ENCODE data around the gene COL17A1. TPM values are rescaled to one million over a fixed set of nuclear protein-coding genes. Genes with fewer than 3 reads are reported as not detected.

Gene COL17A1
- polyA plus RNA-seq, 4 donors: 0.30 to 0.93 (median 0.57) TPM

DNA sequence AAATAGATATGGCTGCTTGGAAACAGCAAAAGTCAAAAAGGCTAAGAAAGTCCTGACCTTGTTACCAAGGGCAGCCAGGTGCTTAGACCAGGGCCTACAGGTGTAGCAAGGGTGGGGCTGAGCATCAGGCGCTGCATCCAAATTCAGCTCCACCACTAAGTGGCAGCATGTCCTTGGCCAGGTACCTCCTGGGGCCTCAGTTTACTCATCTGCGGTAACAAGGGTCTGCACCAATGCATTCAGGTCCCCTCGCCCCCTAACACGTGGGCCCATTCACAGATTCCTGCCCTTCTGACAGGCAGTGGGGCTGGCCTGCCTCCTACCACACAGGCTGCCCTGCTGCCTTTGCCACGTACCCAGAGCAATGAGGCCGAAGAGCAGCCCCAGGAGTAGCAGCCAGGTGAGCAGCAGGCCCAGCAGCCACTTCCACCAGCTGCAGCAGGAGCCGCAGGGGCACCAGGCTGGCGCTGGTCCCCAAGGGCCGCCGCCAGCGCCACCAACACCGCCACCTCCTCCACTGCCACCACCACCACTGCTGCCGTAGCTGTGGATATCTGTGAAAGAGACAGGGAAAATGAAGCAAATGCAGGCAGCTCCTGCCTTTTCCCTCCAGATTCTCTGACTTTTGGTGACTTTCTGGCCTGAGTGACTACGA lies 28.9 kb downstream of the COL17A1 start:
- no peak for DNase-seq (ENCODE audit: low read depth in 4 of 4, low spot score in 3 of 4)

GRCh38 chr10:104054430-104054829 lies 31.2 kb downstream of the COL17A1 start:
- no peak for DNase-seq (ENCODE audit: low read depth in 4 of 4, low spot score in 3 of 4)

- DNase-seq (ENCODE audit: low read depth in 4 of 4, low spot score in 3 of 4): no peak
Observed at GRCh38 chr10:104053201-104053600, 32.5 kb downstream of the COL17A1 start.

DNA sequence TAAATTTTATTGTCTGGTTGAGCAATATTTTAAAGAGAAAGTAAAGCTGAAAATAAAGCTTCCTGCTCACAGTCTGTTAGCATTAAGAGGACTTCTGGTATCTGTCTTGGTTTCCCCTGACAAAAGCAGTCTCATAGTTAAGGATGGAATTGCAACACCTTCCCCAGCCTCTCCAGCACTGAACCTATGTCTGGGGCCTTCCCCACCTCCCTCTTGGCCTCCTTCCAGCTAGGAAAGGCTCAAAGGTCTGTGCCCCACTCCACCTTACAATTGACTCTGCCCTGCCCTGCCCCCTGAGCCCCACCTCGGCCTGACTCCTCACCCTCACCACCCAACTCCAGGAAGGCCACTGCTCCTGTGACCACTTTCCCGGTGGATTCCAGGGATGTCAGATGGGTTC lies 33.2 kb downstream of the COL17A1 start:
- no peak for DNase-seq (ENCODE audit: low read depth in 4 of 4, low spot score in 3 of 4)

DNA sequence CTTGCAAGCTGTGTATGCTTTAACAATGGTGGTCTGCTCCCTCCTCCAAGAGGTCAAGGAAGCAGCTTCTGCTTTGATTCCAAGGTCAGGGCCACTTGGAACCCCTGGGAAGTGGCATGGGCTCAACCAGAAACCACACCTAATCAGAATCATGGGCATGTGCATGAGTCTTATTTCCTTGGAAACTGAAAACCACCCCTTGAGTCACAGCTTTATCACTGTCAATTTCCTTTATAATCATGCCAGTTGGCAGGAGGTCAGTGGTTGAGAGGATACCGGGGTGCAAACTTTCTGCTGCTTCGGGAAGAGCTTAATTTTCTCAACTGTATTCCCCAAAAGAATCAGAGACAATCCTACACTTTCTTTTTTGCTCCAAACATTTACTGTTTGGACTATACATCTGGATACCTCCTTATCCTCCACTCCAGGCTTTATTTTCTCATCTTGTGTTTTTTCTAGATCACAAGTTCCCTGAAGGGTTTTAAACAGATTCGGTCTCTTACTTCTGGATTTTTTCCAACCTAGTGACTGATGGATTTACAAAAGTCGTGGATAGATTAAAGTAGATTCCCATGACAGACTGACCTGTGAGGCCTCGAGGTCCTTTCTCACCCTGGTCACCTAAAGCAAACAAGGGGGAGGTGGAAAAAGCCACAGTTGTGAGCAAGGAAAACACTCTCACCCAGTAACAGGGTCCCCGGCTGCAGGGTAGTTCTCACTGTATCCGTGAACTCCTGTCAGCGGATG lies 36.0 kb downstream of the COL17A1 start:
- DNase-seq (ENCODE audit: low read depth in 4 of 4, low spot score in 3 of 4): no peak

GRCh38 chr10:104046651-104047050 lies 39.0 kb downstream of the COL17A1 start:
- no peak for DNase-seq (ENCODE audit: low read depth in 4 of 4, low spot score in 3 of 4)

- peak in 2 of 4 donors; percentile 35 to 38 for DNase-seq (ENCODE audit: low read depth in 4 of 4, low spot score in 3 of 4)
Observed at GRCh38 chr10:104045151-104046089, 40.3 kb downstream of the COL17A1 start.

DNA sequence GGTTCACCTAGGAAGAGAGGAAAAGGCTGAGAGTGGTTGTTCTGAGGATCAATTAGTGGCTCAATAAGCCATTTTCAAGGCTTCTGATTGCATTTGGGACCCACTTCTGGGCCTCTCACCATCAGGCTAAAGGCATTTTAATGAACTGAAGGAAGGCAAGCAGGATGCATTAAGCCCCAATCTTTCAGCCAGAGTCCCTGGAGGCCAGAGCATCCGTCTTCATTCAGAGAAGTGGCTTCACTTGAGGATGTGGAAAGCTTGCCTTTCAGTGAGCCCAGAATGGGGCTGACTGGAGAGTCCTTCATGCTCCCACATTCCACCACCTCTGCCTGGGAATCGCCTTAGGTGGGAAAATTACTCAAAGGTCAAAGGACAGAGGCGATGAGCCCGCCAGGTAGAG lies 41.8 kb downstream of the COL17A1 start:
- DNase-seq (ENCODE audit: low read depth in 4 of 4, low spot score in 3 of 4): no peak

GRCh38 chr10:104043185-104043830 lies 42.4 kb downstream of the COL17A1 start:
- DNase-seq (ENCODE audit: low read depth in 4 of 4, low spot score in 3 of 4): no peak

- DNase-seq (ENCODE audit: low read depth in 4 of 4, low spot score in 3 of 4): no peak
Observed at GRCh38 chr10:104041891-104042535, 43.7 kb downstream of the COL17A1 start.

GRCh38 chr10:104040862-104041789 lies 44.6 kb downstream of the COL17A1 start:
- no peak for DNase-seq (ENCODE audit: low read depth in 4 of 4, low spot score in 3 of 4)

GRCh38 chr10:104040382-104040781 lies 45.3 kb downstream of the COL17A1 start:
- no peak for DNase-seq (ENCODE audit: low read depth in 4 of 4, low spot score in 3 of 4)

GRCh38 chr10:104038958-104039752 lies 46.5 kb downstream of the COL17A1 start:
- DNase-seq (ENCODE audit: low read depth in 4 of 4, low spot score in 3 of 4): no peak

DNA sequence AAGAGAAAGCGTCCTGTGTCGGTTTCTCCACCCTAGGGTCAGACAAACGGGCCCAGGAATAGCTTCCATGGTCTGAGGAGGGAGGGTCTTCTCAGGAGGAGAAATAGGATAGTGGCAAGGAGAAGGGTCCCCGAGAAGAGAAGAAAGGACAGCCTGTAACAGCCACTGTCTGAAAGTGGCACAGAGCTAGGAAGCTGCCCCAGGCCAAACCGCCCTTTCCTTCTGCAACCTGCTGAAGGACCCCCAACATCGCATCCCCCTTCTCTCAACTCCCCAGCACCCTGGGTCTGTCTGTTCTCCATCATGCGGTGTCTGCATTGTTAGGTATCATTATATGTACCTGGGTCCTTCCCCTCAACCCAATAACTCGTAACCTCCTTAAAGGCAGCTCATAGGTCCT lies 47.1 kb downstream of the COL17A1 start:
- DNase-seq (ENCODE audit: low read depth in 4 of 4, low spot score in 3 of 4): no peak

DNA sequence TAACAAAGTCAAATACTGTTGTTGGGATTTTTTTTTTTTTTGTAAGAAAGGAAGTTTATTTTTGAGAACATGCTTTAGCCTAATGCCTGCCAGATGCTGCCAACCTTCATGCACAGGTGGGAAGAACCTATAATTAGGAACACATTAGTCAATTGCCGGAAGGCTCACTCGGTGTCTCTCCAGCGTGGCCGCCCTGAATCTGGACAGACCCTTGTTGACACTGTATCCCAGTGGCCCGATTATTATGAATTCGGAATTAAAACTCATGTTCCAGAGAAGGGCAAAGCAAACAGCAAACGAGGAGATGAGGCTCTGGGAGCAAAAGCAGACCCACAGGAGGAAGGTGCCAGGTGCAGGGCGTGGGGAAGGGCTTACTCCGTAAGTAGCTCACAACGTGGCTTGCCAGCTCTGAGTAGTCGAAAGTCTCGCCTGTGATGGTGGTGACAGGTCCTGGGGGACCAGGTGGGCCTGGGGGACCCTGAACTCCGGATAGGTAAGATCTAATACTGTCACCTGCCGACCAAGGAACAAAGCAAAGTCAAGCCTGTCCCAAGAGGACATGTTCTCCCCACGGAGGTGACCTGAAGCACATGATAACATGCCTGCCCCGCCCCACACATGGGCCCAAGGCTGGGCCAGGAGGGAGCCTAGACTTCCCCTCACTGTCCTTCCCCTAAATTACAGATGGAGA lies 48.3 kb downstream of the COL17A1 start:
- DNase-seq (ENCODE audit: low read depth in 4 of 4, low spot score in 3 of 4): no peak

DNA sequence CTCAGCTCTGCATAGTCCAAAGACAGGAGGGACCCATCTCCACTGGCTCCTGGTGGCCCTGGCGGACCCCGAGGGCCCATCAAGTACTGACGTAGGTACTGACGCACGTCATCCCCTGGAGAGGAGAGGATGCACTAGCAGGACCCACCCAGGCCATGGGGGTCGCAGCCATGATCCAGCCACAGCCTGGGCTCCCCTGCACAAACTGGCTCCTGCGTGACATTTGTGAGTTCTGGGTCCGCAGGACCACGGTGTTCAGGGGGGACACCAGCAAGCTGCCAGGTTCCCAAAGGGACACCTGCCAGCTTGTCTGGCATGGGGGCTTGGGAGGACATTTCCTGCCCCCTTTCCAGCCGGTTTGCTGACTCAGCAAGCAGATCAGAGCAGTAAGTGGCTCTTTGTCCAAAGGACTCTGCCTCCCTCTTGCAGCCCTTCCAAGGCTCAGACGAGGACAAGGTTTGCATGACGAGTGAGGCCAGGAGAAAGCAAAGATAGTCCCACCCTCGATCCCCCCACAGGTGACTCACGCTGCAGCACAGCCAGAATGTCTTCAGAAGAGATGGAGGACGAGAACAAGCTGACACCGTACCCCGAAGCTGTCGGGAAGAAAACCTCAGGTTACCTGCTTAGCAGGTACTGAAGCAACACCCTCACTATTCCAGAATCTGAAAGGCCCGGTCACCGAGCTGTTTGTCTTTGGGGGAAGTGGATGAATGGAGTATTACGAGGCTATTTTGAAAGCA lies 49.0 kb downstream of the COL17A1 start:
- DNase-seq (ENCODE audit: low read depth in 4 of 4, low spot score in 3 of 4): no peak

GRCh38 chr10:104036069-104036384 lies 49.7 kb downstream of the COL17A1 start:
- DNase-seq (ENCODE audit: low read depth in 4 of 4, low spot score in 3 of 4): no peak

Measured in right renal pelvis (tissue), 4 donors.